Cerebellar cortex (tissue), 1 donor: ENCODE measurements around the gene MBNL2.

ENCODE experiments used
- DNase-seq: peaks from one replicate; pipeline ENCODE4 v3.0.0-alpha.2; 2015; ENCODE audit warnings: low spot score

Gene MBNL2

GRCh38 chr13:97422118-97423054 lies 200.3 kb downstream of the MBNL2 start:
- no peak for DNase-seq

- DNase-seq, result no peak
These were observed 201.3 kb downstream of the MBNL2 start for GRCh38 chr13:97423300-97424045.

DNA sequence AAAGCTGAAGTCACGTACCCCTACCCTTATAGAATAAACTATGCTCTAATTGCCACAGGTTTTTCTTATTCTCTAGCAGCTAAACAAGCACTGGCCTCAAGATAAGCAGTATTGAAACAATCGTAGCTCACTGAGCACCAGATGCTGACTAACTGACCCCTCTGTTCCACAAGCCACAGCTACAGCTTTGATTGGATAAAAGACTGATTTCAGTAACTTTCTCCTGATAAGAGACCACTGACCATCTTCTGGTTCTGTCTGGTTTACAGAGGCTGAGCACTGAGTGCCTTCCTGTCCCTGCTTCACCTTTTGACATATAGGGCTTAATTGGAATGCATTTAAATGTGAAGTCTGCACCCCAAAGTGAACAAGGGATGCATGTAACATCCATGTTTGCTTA lies 203.5 kb downstream of the MBNL2 start:
- DNase-seq, result no peak

DNA sequence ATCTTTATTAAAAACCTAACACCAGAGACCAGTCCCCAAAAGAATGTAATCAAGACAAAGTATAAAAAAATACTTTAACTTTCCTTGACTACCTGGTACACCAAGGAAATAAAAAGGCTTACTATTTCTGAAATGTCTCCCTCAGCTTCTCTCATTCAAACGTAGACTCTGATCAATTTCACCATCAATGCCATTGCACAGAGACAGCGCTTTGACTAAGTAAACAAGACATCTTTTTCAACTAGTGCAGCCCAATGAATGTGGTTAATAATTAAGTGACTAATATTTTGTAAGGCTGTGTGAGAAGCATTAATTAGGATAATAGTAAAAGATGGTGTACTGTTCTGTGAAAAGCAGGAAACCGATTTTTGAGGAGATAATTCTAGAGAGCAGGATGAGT lies 204.6 kb downstream of the MBNL2 start:
- DNase-seq, result no peak

DNA sequence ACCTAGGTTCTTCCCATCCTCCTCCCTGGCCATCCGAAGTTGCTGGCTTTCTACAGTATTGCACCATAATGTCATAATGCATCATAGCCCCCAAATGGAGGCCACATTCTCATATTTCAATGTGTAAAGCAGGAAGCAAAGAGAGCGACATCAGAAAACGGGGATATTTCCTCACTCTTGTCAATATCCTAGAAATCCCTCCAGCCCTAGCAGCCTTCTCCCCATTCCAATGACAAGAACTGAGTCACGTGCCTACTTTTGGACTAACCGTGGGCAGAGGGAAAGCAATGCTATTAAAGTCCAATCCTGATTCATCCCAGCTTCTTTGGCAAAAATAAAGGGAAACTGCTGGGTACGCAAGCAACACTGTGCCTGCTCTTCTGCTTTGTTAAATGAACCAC lies 207.5 kb downstream of the MBNL2 start:
- DNase-seq, result peak; percentile 89

- peak; percentile 68 for DNase-seq
These were observed 208.2 kb downstream of the MBNL2 start for GRCh38 chr13:97430296-97430695.

DNA sequence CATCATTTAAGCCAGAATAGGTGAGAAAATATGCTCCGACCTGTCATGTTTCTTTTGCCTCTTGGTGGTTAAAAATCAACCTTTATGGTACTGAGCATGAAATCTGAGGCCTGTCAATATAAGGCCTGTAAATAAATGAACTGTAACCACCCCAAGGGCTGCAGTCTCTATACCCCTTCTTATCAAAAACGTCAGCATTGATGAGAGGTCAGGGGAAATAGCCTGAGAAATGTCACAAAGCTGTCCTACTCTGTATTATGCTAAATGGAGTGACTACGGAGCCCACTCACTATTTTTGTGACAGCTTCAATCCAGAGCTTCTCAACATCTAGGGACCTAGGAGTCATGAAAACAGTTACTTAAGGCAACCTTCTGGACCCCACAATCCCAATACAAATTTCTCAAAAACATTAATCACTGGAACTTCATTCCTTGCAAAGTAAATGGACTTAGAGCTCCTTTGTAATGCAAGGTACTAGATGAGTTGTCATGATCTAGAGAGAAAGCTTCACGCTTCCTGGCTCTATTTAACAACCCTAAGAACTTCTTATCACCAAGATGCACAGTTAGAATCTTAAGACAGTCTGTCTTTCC lies 209.1 kb downstream of the MBNL2 start:
- peak; percentile 37 for DNase-seq

DNA sequence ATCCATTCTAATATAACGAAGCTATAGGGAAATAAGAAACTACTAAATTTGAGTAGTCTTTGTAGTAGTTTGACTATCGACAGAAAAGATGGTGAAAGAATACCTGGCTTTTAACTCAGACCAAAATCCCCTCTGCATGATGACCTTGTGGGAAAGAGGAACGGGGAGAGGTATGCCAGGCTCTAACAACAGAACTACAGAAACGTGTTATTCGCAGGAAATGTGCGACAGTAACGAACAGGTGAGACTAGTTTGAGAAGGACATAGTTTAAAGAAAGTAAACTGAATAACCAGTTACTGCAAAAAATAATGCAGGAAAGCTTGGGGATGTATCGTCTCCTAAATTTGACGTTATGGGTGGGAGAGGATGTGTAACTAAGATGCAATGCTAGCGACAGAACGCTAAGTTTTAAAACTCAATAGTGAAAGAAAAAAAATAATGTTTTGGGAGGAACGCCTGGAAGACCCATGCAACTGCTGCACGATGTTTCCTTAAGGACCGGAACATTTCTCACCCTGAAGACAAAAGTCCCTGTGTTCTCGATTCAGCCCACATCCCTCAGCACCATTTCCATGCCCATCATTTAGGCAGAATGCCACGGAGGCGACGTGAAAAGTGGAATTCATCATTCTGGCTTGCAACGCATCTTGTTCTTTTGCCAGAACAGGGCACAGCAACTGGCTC lies 210.2 kb downstream of the MBNL2 start:
- peak; percentile 41 for DNase-seq

DNA sequence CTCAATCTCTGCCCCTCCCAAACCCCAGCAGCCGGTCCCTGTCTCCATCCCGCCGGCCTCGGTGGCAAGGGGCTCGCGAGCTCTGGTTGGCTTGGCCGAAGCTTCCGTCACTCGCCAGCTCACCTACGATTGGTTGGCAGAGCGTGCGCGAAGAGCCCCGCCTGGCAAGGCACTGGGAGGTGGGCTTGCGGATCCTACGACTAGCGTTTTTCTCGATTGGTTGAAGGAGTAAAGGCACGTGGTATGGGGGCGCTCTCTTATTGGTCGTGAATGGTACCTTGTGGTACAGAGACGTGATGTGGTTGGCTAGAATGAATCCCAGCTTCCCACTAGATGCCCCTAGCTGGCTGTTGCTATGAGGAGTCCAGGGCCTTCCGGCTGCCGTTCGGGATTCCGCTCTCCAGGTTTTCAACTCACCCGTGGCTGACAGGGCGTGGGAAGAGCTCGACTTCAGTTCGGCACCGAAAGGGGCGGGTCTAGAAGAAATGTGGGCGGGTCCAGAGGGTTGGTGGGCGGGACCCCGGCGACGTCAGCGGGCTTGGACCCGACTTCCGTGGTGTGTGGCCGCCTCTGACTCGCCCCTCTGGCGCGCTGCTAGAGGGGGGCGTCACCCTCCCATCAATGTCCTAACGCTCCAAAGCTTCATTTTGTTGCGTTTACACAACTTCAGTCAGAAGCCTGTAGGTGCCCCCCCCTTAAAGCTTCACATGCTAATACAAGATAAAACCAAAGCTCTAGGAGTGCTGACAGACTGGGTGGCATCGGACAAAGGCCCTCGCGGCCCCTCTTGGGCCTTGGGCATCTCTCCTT lies 211.0 kb downstream of the MBNL2 start:
- peak; percentile 100 for DNase-seq

DNA sequence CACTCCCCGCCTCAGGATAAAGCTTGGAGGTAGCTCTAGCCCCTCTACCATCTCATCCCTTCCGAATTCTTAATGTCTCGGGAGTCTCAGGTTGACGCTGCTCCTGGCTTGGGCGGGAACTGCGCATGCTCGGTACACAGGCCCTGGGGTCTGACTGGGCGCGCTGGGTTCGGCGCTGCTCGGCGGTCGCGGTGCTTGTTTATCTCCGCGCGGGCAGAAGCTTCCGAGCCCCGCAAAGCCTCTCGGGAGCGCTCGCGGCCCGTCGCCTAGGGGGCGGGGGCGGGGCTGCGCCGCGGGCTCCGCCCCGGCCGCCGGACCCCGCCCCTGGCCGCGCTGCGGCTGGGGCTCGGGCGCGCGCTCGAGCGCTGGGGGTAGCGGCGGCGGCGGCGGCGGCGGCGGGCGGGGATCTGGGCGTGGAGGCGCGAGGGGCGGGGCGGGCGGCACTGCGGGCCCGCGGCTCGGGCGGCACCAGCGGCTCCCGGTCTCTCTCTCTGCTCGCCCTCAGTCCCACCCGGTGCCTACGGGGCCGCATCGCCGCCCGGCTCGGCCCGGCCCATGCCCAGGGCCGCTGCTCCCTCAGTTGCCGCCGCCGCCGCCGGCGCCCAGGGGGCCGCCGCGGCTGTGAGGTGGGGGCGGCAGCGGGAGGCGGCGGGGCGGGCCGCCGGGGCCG lies 211.7 kb downstream of the MBNL2 start, which contains the start of gene RAP2A:
Gene RAP2A (plus strand): TSS at position 443 of the 670 bp plus-strand sequence. CDS start 302 bp downstream, outside the sequence.
- DNase-seq, result peak; percentile 92

GRCh38 chr13:97434397-97435201 lies 212.5 kb downstream of the MBNL2 start:
- peak; percentile 45 for DNase-seq

GRCh38 chr13:97435323-97435722 lies 213.2 kb downstream of the MBNL2 start:
- no peak for DNase-seq

DNA sequence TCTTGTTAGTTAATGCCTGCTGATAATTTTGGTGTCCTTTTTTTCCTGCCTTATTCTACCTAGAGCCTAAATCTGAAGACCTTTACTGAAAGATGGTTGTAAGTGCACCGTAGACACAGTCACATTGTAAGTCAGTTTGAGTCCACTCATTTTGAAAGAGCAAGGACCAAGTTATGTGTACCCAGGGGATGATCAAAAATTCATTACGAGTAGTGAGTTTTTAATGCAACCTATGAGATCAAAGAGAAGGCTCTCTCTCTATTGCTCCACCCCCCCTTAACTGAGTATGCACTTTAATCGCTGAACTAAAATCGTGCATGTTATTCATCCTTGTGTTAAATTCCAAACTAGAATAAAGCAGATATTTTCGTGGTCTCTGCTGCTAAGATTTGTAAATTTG lies 213.7 kb downstream of the MBNL2 start:
- DNase-seq, result no peak

DNA sequence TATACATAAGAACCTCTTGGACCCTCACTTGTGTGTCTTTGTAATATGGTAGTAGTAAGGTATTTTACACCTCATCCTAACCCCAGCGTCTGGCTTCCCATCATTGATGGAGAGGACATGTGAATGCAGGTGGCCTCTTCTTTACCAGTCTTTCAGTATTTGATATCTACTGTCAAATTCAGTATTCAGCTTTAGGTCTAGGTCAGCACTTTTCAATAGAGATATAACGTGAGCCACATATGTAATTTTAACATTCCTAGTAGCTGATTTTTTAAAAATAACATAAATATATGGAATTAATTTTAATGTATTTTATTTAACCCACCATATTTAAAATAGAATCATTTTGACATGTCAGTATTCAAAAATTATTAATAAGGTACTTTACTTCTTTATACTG lies 214.7 kb downstream of the MBNL2 start:
- no peak for DNase-seq

DNA sequence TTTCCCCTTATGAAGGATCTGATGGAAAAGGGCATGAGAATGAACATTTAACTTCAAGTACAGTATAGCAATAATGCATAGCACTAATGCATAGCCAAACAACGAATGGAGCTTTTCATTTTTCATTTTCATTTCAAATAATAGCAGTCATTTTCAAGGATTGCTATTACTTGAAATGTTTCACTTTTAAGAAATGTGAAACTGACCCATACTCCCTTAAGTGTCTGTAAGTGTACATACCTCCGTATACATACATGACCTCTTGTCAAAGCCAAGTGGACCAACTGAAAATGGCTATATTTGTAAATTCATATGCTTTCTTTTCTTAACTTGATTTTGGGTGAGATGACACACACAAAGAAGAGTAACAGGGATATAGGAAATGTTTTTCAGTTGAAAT lies 215.6 kb downstream of the MBNL2 start:
- DNase-seq, result no peak

DNA sequence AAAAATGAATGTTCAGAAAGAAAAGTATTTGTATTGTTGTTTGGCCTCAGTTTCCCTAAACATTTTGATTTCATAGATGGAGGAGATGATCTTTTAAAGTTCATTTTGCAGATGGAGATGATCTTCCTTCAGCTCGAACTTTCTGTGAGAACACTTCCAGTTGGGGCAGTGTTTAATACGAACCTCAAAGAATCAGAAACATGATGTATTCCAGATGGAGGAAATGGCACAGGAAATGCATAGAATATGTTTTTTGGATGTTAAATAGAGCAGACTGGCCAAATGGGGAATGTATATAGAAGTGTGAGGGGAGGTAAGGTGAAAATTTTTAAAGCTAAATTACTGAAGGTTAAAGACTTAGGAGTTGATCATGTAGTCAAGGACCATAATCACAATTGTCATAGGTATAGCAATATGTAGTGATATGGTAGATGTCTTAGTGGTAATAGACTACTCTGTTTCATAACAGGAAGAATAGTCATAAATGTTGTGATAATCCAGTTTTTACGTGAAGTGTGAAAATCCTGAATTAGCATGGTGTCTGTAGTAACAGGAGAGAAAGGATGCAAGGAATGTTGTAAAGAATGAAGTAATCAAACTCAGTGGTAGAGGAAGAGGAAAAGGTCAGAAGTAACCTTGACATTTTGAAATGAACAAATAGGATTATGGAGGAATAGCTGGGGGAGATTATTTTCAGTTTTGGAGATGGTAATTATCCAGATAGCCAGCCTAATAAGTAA lies 216.9 kb downstream of the MBNL2 start:
- DNase-seq, result no peak

DNA sequence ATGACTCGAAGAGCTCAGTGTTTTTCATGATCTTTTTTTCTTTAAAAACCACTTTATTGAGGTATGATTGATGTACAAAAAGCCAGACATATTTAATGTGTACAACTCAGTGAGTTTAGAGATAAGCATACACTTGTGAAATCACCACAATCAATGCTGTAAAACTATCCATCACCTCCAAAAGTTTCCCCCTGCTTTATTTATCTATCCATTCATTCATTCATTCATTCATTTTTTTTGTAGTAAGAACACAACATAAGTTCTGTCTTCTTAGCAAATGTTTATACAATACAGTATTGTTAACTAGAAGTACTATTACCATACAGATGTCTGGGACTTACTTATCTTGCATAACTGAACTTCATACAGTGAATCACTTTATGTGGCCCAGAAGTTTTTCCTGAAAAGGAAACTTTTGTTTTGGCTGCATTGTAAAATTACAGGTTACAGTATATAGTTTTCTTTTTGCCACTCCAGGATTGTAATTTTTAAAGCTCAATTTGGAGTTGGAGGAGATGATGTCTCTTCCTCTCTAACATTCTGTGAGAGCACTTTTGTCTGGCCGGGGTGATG lies 218.6 kb downstream of the MBNL2 start:
- no peak for DNase-seq

GRCh38 chr13:97441368-97441767 lies 219.2 kb downstream of the MBNL2 start:
- no peak for DNase-seq
